ENCODE data around the gene SLC43A3.
A peak's percentile ranks its signal among the peaks of the same experiment; 100 is the strongest.

The SLC43A3 gene

DNA sequence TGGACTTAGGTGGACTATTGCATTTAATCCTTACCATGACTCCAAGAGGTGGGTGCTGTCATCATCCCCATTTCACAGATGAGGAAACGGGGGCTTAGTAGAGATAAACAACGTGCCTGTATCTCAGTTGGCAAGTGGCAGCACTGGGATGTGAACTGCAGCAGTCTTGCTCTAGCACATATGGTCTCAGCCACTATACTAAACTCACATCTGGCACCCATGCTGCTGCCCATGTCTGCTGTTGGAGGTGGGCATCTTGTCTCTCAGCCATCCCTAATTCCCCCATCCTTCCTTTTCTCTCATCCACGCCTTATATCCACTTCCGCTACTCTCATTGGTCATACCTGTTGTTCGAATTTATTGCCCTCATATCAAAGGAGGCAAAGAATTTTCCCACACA, 49.8 kb downstream of the SLC43A3 start:
- DNase-seq (ENCODE audit: low spot score) = peak; percentile 17
- TF ChIP-seq, protein P1, sequence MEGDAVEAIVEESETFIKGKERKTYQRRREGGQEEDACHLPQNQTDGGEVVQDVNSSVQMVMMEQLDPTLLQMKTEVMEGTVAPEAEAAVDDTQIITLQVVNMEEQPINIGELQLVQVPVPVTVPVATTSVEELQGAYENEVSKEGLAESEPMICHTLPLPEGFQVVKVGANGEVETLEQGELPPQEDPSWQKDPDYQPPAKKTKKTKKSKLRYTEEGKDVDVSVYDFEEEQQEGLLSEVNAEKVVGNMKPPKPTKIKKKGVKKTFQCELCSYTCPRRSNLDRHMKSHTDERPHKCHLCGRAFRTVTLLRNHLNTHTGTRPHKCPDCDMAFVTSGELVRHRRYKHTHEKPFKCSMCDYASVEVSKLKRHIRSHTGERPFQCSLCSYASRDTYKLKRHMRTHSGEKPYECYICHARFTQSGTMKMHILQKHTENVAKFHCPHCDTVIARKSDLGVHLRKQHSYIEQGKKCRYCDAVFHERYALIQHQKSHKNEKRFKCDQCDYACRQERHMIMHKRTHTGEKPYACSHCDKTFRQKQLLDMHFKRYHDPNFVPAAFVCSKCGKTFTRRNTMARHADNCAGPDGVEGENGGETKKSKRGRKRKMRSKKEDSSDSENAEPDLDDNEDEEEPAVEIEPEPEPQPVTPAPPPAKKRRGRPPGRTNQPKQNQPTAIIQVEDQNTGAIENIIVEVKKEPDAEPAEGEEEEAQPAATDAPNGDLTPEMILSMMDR (IDR thresholded peaks at IDR 0.05; ENCODE audit: extremely low read depth, missing control alignments) = no peak

DNA sequence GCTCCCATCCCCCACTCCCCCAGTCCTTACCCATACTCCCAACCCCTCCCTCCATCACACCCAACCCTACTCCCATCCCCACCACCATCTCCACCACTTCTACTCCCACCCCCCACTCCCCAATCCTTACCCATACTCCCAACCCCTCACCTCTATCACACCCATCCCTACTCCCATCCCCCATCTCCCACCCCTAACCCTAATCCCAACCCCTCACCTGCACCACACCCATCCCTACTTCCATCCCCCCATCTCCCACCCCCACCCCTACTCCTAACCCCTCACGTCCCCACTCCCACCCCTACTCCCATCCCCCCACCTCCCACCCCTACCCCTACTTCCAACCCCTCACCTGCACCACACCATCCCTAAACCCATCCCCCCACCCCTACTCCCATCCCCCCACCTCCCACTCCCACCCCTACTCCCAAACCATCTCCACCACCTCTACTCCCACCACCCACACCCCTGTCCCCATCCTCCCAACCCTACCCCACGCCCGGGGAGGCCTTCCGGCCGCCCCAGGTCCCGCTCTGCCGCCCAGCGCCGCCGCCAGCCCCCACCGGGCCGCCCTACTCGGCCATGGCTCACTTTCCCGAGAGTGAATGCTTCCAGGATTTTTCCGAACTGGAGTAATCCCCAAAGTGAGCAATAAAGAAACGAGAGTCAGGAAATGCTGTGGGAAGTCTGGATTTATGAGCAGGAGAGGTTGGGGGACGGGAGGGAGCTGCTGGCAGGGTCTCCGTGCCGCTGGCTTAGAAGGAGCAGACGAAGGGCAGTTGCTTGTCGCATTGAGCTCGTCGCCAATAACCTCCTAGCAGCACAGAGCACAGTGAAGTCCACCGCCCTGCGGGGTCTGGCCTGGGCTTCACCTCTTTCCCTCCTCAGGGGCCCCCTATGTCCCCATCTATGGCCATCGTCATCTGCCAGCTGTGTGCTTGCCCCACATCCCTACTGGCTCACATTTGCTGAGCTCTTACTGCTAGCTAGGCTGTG, 50.5 kb downstream of the SLC43A3 start:
- DNase-seq (ENCODE audit: low spot score) = peak; percentile 16
- TF ChIP-seq, protein P1 (IDR thresholded peaks at IDR 0.05; ENCODE audit: extremely low read depth, missing control alignments) = no peak

DNA sequence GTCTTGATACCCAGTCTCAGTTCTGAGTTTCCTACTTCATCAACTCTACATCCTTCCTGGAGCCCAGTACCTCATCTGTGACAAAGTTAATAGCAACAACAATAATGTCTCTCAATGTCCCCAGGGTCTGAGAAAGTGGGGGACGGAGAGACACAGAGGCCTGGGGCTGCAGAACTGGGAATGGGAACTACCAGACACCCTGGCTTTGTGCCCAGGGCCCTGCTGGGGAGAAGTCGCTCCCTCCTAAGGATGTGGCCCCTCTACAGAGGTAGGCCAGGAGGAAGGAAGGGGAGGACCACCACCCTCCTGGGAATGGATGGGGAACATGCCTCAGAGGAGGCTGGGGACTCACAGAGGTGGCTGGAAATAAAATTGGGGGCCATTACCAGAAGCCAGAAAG, 51.4 kb downstream of the SLC43A3 start:
- TF ChIP-seq, protein P1 (IDR thresholded peaks at IDR 0.05; ENCODE audit: extremely low read depth, missing control alignments) = no peak

DNA sequence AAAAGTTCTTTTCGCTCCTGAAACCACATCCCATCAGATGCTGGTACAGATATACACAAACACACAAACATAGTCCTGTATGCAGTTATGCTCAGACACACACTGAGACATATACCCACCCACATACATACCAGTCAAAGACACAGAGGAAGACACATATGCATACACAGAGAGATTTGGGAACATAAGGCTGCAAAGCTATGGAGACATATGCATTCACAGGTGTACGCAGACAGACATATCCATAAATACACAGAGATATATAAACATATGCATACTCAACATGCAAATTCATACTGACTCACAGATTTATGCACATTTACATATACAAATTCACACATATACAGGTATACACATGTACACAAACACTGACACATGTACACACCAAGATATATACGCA, 52.0 kb downstream of the SLC43A3 start:
- DNase-seq (ENCODE audit: low spot score) = no peak
- TF ChIP-seq, protein P1 (IDR thresholded peaks at IDR 0.05; ENCODE audit: extremely low read depth, missing control alignments) = no peak

More for the DNA sequence above, 51.4 kb downstream of the SLC43A3 start:
- peak; percentile 32 for DNase-seq (ENCODE audit: low spot score)

DNA sequence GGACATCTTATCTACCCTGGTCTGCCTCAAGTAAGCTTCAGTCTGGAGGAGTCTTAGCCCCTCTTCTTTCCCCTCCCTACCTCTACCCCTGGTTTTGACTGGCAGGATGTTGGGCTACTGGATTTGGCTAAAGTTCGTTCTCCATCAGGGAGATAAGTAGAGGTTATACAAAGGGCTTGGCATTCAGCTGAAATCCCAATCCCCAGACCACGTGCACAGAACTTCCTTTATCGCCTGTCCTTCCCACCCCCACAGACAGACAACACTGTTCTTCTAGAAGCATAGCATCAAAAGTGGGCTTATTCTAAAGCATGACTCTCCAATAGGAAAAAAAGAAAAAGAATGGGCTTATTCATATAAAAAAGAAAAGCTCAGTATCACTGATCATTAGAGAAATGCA, 53.8 kb downstream of the SLC43A3 start:
- DNase-seq (ENCODE audit: low spot score) = no peak
- TF ChIP-seq, protein P1 (IDR thresholded peaks at IDR 0.05; ENCODE audit: extremely low read depth, missing control alignments) = no peak

DNA sequence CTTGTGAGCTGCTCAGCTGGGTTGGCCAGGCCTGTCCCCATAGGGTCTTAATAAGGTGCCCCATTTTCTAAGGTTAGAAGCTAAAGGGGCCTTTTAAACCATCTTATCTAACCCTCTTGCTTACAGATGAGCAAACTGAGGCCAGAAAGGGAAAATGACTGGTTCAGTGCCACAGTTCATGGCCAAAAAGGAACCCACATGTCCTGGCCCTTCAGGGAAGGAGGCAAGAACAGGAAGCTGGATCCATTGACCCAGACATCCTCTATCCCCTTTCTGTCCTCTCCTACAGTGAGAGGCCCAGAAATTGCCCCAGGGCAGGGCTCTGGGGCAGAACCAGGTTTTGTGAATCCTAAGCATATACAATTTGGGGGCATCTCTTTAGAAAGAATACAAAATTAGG, 56.0 kb downstream of the SLC43A3 start:
- TF ChIP-seq, protein P1 (IDR thresholded peaks at IDR 0.05; ENCODE audit: extremely low read depth, missing control alignments) = no peak
- no peak for DNase-seq (ENCODE audit: low spot score)

DNA sequence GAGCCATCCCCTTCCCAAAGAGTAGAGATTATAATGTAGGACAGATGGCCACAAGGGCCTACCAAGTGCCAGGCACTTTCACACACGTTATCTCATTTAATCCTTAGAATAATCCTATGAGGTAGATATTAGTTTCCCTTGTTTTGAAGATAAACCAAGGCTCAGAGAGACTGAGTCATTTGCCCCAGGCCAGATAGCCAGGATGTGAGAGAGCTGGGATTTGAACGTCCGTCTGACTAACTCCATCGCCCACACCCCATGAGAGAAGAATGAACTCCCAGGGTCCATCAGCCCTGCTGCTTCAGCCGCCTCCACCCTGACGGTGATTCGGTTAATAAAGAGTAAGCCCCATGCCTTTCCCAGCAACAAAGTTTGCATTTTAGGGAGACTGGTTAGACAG, 56.7 kb downstream of the SLC43A3 start:
- TF ChIP-seq, protein P1 (IDR thresholded peaks at IDR 0.05; ENCODE audit: extremely low read depth, missing control alignments) = no peak
- DNase-seq (ENCODE audit: low spot score) = no peak
